Parathyroid adenoma (tissue), 2 donors: ENCODE measurements around the gene LACTB.
"Not testable (repeated sequence)": the region's sequence is repeated elsewhere in the genome, so short reads cannot be mapped to it uniquely, and the experiment has no call there.

Source experiments
- H2AFZ ChIP-seq: fragments of 300-600 bp; sonication (generic); one replicate; pipeline ENCODE4 v1.7.0; 2017; ENCODE audit warnings: antibody characterized with exemption, mild to moderate bottlenecking
- H3K27ac ChIP-seq: fragments of 300-600 bp; sonication (generic); one replicate; pipeline ENCODE4 v1.7.0; 2017
- H3K27me3 ChIP-seq: fragments of 300-600 bp; sonication (generic); one replicate; pipeline ENCODE4 v1.7.0; 2017; ENCODE audit warnings: low read length; ENCODE audit not compliant: control insufficient read depth, insufficient read depth
- H3K36me3 ChIP-seq: fragments of 300-600 bp; sonication (generic); one replicate; pipeline ENCODE4 v1.7.0; 2017; ENCODE audit warnings: low read length; ENCODE audit not compliant: control insufficient read depth, insufficient read depth
- H3K4me1 ChIP-seq: fragments of 300-600 bp; sonication (generic); one replicate; pipeline ENCODE4 v1.7.0; 2017; ENCODE audit warnings: control low read depth
- H3K4me2 ChIP-seq: fragments of 300-600 bp; sonication (generic); one replicate; pipeline ENCODE4 v1.7.0; 2017; ENCODE audit warnings: low read length
- H3K4me3 ChIP-seq: fragments of 300-600 bp; sonication (generic); one replicate; pipeline ENCODE4 v1.7.0; 2017; ENCODE audit warnings: low read depth, low read length
- H3K79me2 ChIP-seq: fragments of 300-600 bp; sonication (generic); one replicate; pipeline ENCODE4 v1.7.0; 2017; ENCODE audit warnings: control low read depth
- H3K9ac ChIP-seq: fragments of 300-600 bp; sonication (generic); one replicate; pipeline ENCODE4 v1.7.0; 2017; ENCODE audit warnings: mild to moderate bottlenecking
- H3K9me3 ChIP-seq: fragments of 300-600 bp; sonication (generic); one replicate; pipeline ENCODE4 v1.7.0; 2017; ENCODE audit warnings: low read length; ENCODE audit not compliant: control insufficient read depth
- TF ChIP-seq, protein P1 (sequence below): fragments of 300-600 bp; sonication (generic); IDR thresholded peaks from one replicate; pipeline ENCODE4 v1.7.0; 2017; ENCODE audit warnings: antibody characterized with exemption, mild to moderate bottlenecking
- donor health status: primary hyperparathyroidism.

LACTB gene

DNA sequence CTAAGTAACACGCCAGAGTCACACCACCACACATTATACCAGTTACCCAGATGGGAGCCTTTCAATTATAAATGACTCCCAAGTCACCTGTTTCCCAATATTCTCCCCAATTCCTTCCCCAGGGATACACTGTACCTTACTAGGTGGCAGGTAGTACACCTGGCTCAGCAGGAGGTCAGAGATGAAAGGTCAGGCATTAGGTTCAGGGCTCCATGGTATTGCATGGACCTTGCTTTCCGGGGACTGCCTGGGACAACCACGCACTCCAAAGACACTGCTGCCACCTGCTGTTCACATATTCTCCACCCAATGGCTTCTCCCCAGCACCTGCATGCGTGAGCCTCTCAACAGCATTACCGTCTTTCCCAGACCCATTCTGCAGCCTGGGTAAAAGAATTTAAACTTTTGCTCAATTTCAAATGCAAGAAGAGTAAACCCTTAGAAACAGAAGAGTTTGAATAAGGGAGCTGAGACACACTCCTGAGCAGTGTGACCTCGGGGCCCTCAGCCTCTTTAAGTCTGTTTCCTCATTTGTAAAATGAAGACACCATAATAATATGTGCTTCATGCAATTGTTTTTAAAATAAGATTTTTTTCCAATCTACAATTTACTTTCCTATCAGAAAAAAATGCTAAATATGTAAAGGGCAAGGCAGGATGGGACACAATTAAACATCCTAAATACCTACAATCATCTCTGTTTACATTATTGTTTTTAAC lies 28.0 kb upstream of the LACTB start:
- H3K4me2 ChIP-seq = no peak overlapping the region
- TF ChIP-seq, protein P1, sequence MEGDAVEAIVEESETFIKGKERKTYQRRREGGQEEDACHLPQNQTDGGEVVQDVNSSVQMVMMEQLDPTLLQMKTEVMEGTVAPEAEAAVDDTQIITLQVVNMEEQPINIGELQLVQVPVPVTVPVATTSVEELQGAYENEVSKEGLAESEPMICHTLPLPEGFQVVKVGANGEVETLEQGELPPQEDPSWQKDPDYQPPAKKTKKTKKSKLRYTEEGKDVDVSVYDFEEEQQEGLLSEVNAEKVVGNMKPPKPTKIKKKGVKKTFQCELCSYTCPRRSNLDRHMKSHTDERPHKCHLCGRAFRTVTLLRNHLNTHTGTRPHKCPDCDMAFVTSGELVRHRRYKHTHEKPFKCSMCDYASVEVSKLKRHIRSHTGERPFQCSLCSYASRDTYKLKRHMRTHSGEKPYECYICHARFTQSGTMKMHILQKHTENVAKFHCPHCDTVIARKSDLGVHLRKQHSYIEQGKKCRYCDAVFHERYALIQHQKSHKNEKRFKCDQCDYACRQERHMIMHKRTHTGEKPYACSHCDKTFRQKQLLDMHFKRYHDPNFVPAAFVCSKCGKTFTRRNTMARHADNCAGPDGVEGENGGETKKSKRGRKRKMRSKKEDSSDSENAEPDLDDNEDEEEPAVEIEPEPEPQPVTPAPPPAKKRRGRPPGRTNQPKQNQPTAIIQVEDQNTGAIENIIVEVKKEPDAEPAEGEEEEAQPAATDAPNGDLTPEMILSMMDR = peak; percentile 59

DNA sequence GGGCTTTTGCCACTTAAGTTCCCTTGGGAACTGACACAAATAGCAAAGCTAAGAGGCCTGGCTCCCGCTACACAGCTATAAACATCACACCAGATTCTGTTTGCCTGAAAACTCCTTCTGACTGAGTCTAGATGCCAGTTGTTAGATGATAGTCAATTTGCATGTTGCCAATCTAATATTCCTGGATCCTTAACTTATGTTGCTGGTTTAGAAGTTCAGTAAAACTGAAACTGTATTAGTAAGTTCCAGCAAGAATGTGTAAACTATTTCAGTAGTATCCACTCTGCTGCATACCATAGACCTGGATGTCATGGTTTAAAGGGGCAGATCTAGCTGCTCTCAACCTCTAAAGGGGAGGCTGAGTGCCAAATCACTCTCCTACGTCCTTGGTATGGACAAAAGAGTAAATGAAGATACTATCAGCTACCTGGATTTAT lies 27.1 kb upstream of the LACTB start:
- Histone ChIP-seq H3K27me3 (no peaks in the 10 kb centered on the region), H3K9me3 (no peaks in the 10 kb centered on the region), H3K4me3 (no peak overlapping the region), H3K79me2 (no peaks in the 10 kb centered on the region), H3K9ac (no peak overlapping the region), H3K27ac (no peak overlapping the region), H3K4me2 (no peak overlapping the region), H3K4me1 (no peaks in the 10 kb centered on the region), H3K36me3 (no peaks in the 10 kb centered on the region), H2AFZ (no peak overlapping the region)
- TF ChIP-seq, protein P1 = no peak

More for the DNA sequence above, 28.0 kb upstream of the LACTB start:
- Histone ChIP-seq H2AFZ (no peak overlapping the region), H3K9ac (no peak overlapping the region), H3K27me3 (no peaks in the 10 kb centered on the region), H3K9me3 (no peaks in the 10 kb centered on the region), H3K27ac (no peak overlapping the region), H3K4me1 (no peaks in the 10 kb centered on the region), H3K36me3 (no peaks in the 10 kb centered on the region), H3K79me2 (no peaks in the 10 kb centered on the region), H3K4me3 (no peak overlapping the region)

DNA sequence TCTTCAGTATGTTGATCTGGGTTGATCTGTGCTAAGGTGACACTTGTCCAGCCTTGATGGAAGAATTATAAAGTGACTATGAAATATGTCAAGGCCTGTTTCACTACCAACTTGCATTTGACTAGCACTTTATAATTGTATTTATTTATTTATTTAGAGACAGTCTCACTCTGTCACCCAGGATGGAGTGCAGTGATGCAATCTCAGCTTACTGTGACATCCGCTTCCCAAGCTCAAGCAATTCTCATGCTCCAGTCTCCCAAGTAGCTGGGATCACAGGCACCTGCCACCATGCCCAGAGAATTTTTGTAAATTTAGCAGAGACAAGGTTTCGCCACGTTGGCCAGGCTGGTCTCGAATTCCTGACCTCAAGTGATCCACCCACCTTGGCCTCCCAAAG lies 25.5 kb upstream of the LACTB start:
- Histone ChIP-seq H3K36me3 (no peaks in the 10 kb centered on the region), H3K4me1 (no peaks in the 10 kb centered on the region), H3K9ac (no peak overlapping the region), H3K9me3 (no peaks in the 10 kb centered on the region), H3K4me2 (no peak overlapping the region), H3K27me3 (no peaks in the 10 kb centered on the region), H2AFZ (no peak overlapping the region), H3K4me3 (no peak overlapping the region), H3K79me2 (no peaks in the 10 kb centered on the region), H3K27ac (no peak overlapping the region)
- TF ChIP-seq, protein P1 = no peak

DNA sequence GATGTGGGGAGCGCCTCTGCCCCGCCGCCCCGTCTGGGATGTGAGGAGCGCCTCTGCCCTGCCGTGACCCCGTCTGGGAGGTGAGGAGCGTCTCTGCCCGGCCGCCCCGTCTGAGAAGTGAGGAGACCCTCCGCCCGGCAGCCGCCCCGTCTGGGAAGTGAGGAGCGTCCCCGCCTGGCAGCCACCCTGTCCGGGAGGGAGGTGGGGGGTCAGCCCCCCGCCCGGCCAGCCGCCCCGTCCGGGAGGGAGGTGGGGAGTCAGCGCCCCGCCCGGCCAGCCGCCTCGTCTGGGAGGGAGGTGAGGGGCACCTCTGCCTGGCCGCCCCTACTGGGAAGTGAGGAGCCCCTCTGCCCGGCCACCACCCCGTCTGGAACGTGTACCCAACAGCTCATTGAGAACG lies 22.8 kb upstream of the LACTB start:
- H3K4me2 ChIP-seq, H2AFZ ChIP-seq, H3K36me3 ChIP-seq, H3K79me2 ChIP-seq, H3K4me1 ChIP-seq, H3K9ac ChIP-seq, H3K27ac ChIP-seq, H3K9me3 ChIP-seq, H3K27me3 ChIP-seq, H3K4me3 ChIP-seq: not testable (repeated sequence)

DNA sequence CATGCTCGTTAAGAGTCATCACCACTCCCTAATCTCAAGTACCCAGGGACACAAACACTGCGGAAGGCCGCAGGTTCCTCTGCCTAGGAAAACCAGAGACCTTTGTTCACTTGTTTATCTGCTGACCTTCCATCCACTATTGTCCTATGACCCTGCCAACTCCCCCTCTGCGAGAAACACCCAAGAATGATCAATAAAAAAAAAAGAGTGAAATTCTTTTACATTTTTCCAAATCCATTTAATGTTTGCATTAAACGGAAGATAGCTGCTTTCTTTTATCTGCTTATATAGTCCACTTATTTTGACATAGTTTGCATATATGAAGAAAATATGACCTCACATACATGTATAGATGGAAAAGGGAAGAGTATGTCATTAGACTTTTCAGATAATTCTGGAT lies 22.1 kb upstream of the LACTB start:
- H3K9me3 ChIP-seq, H3K4me1 ChIP-seq, H2AFZ ChIP-seq, H3K9ac ChIP-seq, H3K27ac ChIP-seq, H3K4me3 ChIP-seq, H3K79me2 ChIP-seq, H3K27me3 ChIP-seq, H3K36me3 ChIP-seq, H3K4me2 ChIP-seq: not testable (repeated sequence)

DNA sequence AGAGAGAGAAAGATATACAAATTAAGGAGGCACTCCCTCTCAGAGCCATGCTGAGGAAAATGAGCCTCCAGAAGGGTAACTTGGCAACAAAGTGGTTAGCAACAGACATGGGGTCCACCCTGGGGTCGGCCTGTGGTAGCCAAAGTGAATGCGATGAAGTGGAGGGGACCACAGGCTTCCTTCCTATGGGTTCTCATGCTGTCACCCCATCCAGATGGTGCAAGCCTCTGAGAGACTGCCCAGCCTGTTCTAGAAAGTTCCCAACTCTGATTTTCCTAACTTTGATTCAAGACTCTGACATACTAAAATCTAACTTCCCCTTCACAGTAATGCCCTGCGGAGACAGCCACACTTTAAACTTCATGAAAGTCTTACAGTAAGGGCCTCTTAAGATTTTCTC lies 18.2 kb upstream of the LACTB start:
- H3K79me2 ChIP-seq = no peaks in the 10 kb centered on the region
- TF ChIP-seq, protein P1 = no peak
- H3K27ac ChIP-seq = no peak overlapping the region
- H3K4me2 ChIP-seq = no peak overlapping the region
- H3K9me3 ChIP-seq = no peaks in the 10 kb centered on the region
- no peak overlapping the region for H2AFZ ChIP-seq
- no peaks in the 10 kb centered on the region for H3K36me3 ChIP-seq
- H3K4me1 ChIP-seq = no peaks in the 10 kb centered on the region
- no peak overlapping the region for H3K9ac ChIP-seq
- H3K27me3 ChIP-seq = no peaks in the 10 kb centered on the region
- H3K4me3 ChIP-seq = no peak overlapping the region
